NCI-H748 (cell line): ENCODE results near the gene RAD21L1.

Source experiments
- DNase-seq: peaks from one replicate; lab custom pipeline; 2025; ENCODE audit not compliant: unreplicated experiment; lab: John Stamatoyannopoulos, UW

RAD21L1 gene

DNA sequence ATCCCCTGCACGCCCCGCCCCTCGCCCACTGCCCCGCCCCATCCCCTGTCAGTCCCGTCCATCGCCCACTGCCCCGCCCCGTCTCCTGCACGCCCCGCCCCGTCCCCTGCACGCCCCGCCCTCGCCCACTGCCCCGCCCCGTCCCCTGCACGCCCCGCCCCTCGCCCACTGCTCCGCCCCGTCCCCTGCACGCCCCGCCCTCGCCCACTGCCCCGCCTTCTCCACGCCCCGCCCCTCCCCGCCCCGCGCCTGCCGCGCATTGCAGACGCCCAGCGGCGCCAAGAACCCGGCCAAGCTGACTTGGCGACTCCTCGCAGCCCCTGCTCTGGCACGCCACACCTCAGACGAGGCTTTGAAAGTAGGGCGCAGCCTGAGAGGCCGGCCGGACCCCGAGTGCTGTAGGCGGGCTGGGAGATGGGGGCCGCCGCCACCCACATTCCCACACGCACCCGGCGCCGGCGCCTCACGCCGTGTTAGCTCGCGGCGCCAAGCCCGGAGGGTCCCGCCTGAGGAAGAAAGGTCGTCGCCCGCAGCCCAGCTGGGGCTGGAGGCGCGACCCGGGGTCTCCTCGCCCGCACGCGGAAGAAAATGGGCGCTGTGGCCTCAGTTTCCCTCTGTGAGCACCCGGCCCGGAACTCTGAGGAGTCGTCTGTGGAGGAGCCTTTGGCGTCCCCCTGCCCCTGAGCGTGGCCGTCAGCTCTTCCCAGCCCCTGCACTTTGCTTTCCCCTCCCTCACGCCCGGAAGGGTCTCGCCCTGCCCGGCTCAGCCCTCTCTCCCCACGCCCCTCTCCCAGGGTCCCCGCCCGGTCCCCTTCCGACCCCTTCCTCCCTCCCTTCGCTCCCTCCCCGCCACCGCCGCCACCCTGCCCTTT lies at the start of gene RAD21L1:
Gene RAD21L1, plus strand, starts transcription at position 262 of the 872 bp plus-strand sequence. CDS start 2,410 bp downstream, outside the sequence.
- DNase-seq, result peak; percentile 78

DNA sequence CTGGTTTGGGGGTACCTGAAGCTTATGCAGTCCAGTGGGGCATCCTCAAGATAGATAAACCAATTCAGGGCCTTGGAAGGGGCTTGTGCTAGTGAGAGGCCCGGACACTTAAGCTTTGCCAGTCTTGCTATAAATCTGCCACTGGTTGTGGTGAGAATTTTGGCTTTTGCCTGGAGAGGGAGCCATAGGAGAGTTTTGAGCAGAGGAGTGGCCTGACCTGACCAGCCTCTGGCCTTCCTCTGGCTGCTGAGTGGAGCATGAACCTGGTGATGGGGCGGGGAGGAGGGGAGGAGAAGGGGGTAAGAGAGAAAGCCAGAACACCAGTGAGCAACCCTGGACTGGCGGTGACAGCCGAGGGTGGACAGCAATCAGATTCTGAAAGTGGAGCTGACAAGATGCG lies 48.2 kb upstream of the RAD21L1 start:
- DNase-seq, result no peak

DNA sequence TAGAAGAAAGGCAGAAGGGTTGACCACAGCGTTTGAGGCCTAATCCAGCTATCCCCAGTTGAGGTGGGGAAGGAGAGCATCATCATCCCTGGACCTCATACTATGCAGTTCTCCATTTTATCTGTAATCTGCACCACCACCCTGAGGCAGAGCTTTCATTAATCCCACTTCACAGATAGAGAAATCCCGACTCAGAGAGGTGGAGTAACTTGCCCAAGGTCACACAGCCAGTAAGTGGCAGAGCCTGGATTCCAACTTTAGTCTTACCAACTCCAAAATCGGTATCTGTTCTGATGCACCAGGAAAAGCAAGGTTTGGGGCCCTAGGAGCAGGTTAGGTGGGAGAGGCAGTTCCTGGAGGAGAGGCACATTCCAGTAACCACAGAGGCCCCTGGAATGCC lies 47.7 kb upstream of the RAD21L1 start:
- no peak for DNase-seq

DNA sequence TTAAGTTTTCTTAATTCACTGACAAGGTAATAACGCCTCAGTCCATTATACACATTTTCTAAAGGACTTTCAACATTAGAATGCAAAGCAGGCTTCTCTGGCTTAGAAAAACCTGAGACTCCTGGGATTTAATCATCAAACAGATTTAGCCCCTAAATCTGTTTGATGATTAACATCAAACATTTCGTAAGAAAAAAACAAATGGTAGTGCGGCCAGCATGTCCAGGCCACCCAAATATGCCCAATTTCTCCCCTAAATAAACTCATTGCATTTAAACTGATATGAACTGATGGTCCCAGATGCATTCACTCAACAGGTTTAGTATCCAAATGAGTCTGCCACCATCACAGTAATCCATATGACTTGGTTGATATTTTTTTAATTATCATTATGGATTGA lies 47.2 kb upstream of the RAD21L1 start:
- no peak for DNase-seq

DNA sequence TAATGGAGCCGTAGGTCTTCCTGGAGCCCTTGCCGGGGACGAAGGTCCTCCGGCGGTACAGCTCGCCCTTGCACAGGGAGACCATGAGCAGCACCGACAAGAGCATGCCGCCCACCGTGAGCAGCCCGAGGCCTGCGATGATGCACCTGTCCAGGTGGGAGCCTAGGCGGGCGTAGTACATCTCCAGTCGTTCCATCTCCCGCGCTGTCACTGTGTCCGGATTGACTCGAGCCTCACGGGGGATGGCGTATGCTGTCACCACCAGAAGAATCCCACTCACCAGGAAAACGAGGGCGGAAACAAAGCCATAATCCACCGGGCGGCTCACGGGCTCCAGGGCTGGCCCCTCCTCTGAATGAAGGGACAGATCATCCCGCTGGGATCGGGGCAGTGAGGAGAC lies 44.9 kb upstream of the RAD21L1 start:
- no peak for DNase-seq

DNA sequence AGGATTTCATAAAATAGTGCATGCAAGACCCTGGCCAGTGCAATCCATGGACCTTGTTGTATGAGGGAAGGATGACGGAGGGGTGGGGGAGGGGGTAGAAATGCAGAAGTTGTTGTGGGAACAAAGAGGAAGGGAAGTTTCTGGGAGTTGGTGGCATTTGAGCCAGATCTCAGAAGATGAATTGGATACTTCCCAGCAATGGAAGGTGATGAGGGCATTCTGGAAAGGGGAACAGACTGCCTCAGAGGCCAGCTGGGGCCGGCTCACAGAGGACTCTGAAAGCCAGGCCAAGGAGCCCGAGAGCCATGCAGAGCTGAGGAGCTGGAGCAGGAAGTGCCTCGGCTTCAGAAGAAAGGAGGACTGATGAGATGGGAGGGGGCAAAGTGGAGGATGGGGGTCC lies 43.7 kb upstream of the RAD21L1 start:
- DNase-seq, result no peak

DNA sequence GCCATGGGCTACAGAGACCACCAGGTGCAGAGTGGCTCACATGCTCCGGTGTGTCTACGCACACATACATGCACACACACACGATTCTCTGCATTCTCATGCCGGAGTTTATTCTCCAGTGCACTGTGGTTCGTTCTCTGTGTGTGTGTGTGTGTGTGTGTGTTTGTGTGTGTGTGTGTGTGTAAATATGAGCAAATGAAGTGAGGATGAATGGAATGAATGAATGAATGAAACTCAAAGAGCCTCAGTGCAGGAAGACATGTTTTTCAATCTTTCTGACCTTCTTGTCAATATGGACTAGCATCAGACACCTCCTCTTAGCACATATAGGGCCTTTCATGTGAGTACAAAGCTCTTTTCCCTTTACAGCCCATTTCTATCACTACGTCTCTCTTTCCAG lies 42.7 kb upstream of the RAD21L1 start:
- DNase-seq, result no peak

DNA sequence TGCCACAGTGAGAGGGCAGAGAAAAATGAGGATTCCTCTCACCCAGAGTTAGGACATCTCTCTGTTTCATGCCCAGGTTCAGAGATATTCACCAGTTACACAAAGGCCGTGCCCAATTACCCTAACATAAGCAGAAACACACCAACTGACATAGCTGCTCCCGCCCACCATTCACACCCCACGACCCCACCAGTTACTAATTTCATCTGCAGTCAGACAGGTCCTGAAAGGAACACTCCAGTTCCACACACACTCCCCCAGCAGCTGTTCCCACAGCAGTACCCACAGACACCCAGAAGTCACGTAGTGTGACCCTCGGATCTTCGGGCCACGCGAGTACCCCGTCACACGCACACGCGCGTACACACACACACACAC lies 41.6 kb upstream of the RAD21L1 start:
- no peak for DNase-seq

DNA sequence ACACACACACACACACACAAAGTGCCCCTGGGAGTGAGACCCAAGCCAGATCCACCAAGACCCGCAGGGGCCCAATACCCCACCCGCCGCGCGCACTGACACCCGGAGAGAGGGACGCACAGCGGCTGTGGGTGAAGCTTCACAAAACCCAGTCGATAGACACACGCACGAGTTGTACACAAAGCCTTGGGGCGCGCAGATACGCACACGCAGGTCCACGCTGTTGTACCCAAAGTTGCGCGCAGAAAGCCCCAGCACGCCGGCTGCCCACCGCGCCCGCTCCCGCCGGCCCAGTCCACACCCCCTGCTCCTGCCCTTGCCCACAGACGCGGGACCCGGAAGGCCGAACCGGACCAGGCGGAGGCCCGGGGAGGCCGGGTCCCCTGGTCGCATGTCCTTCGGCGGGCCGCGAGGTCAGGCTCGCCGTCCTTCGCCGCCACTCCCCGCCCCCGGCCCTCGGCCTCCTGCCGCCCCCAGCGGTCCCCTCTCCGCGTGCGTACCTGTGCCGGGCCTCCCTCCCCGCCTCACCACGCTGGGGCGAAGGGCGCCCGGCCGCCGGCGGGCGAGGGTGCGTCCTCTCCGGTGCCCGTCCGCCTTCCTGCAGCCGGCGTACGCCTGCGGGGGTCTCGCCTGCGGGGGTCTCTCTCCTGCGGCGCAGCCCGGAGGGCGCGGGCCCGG lies 41.1 kb upstream of the RAD21L1 start, which contains the start of gene TMEM74B:
Gene TMEM74B, minus strand, starts transcription at position 344 of the 678 bp plus-strand sequence. CDS start 1,180 bp downstream, outside the sequence.
- DNase-seq, result peak; percentile 67

DNA sequence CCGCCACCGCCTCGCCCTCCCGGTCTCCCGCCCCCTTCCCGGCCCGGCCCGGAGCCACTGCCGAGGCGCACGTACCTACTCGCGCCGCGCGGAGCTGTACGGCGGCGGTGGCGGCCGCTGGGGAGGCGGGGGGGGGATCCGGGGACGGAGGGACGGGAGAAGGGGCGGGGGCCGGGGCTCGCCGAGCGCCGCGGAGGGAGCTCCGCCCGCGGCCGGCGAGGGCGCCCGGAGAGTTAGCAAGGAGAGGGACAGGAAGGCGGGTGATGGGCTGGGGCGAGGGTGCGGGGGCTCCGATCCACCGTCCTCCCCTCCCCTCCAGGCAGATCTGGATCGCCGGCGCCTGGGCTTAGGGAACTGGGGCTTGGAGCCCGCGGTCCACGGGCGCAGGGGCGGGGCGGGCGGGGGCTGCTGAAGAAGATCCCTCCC lies 40.5 kb upstream of the RAD21L1 start:
- DNase-seq, result peak; percentile 77

DNA sequence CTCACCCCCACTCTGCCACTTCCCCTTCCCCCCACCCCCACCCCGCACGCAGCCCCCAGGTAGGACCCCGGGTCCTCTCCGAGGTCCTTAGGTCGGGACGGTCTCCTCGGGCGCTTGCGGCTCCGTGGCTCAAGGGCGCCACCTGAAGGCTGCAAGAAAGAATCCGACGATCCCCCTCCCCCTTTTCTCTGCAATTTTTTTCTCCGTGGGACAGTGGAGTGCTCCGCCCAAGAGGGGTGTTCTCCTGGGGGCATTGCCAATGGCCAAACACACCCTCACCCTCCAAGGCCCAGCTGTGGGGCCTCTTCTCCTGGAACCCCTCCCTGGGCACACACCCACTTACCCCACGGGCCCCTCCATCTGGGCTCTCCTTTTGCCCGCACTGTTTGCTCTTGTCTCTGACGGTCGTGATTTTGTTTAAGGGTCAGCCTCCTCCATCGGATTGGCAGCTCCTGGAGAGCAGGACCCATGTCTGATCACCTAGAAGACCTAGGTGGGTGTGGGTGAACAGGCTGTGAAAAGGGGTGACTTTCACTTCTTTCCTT lies 40.0 kb upstream of the RAD21L1 start:
- peak; percentile 79 for DNase-seq

DNA sequence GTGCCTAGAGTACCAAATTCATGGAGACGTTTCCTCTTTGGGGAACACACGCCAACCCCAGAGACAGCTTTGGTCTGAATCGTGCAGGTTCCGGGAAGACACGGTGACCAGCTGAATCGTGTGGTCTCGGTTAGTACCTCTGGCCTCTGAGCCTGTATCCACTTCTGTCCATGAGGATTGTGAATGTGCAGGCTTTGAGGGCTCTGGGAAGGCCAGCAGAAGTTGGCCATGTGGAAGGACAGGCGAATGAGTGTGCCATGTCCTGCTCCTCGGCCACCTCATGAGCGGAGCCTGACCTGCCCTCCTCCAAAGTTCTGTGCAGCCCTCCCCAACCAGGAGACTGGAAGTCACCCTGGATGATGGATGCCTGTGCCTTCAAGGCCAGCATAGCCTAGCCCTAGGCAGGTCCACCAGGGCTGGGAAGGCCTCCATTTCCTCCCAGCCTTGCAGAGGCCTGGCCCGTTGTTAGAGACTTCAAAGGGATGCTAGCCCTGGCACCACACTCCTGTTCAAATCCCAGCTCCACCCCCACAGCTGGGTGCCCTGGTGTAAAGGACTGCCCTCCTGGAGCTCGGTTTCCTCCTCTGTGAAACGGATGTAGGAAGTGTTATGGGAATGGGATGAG lies 39.4 kb upstream of the RAD21L1 start:
- no peak for DNase-seq

DNA sequence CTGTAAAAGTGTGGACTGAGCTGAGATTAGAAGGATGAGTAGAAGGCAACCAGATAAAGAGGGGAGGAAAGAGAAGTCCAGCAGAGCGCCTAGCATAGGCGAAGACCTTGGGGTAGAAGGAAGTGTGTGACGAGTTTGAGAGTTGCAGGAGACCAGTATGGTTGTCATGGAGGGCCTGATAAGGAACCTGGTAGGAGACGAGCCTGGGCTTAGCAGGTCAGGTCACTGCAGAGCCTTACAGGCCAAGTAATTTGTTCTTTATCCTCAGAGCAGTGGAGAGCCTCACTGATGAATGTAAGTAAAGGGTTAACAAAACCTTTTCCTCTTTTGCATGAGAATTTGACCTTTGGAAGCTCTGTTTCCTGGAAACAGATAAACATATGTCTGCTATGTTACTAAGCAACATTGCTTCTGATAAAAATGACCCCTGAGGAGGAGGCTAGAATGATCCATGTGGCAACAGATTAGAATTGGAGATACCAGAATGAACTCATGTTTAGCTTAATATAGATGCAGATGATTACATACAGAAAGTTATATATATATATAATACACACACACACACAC lies 38.2 kb upstream of the RAD21L1 start:
- no peak for DNase-seq

DNA sequence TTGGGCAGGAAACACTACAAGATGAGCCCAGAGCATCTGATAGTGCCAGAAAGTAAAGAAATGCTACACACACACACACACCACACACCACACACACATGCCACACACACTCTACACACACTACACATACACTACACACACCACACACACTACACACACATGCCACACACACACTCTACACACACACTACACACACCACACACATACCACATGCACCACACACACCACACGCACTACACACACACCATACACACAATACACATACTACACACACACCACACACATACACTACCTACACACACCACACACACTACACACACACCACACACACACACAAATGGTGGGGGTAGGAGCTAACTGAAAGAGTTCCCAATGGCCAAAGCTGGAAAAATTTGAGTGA lies 37.5 kb upstream of the RAD21L1 start:
- DNase-seq, result no peak

DNA sequence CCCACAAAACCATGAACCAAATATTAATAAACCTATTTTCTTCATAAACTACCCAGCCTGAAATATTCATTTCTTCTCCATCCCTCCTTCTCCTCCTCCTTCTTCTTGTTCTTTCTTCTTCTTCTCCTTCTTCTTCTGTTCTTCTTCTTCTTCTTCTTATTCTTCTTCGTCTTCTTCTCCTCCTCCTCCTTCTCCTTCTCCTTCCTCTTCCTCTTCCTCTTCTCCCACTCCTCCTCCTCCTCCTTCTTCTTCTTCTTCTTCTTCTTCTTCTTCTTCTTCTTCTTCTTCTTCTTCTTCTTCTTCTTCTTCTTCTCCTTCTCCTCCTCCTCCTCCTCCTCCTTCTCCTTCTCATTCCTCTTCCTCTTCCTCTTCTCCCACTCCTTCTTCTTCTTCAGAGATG lies 36.0 kb upstream of the RAD21L1 start:
- no peak for DNase-seq

DNA sequence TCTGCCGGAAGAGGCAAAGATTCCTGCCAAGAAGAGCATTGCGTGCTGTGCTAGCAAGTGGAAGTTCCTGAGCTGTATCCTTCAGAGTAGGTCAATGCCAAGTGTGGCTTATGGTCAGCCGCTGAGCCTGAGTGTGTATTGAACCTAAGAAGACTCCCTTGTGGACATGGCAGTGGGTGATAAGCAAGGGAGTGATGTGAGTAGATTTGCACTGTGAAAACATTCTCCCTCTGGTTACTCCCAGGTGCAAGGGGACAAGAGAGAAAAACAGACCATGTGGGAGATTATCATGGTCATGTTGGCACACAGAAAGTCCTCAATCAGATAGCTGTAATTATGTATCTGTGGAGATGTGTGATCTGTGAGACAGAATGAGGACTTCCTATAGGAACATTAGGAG lies 35.0 kb upstream of the RAD21L1 start:
- no peak for DNase-seq

DNA sequence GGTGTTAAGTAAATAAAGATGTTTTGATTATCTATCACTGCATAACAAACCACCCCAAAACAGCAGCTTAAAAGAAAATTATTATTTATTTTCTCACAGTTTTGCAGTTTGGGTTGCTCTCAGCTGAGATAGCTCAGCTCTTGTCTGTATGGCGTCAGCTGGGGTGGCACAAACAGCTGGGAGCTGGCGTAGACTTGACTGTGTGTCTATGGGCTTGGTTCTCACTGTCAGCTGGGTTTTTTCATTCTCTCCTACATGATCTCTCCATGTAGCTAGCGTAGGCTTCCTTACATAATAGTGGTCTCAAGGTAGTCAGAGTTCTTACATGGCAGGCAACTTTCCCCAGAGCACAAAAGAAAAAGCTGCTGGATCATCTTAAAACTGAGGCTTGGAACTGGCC lies 34.5 kb upstream of the RAD21L1 start:
- no peak for DNase-seq

DNA sequence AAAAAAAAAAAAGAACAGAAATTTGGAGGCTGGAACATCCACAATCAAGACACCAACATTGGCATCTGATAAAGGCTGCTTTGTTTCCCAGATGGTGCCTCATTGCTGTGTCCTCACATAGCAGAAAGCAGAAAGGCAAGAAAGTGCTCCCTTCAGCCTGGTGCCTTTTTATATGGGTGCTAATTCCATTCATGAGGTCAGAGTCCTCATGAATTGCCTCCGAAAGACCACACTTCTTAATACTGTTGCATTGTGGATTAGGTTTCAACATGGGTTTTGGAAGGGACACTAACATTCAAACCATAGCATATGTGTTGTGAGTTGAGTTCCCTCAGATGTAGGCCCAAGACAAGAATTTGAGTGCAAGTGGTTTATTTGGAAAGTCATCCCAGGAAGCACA lies 30.6 kb upstream of the RAD21L1 start:
- no peak for DNase-seq

DNA sequence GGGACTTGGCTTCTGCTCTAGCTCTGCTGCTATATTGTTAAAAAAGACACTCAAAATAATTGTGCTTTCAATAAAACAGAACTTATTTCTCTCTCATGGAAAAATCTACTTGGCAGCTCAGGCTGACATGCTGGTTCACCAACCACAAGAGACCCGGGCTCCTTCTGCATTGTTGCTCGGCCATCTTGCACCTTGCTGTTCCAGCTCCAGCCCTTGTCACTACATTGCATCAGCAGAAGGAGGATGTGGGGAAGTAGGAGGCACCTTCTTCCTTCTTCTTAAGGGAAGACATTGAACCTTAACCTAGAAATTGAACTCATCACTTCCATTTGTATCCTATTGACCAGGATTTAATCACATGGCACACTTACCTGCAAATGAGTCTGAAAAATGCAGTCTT lies 29.2 kb upstream of the RAD21L1 start:
- no peak for DNase-seq

DNA sequence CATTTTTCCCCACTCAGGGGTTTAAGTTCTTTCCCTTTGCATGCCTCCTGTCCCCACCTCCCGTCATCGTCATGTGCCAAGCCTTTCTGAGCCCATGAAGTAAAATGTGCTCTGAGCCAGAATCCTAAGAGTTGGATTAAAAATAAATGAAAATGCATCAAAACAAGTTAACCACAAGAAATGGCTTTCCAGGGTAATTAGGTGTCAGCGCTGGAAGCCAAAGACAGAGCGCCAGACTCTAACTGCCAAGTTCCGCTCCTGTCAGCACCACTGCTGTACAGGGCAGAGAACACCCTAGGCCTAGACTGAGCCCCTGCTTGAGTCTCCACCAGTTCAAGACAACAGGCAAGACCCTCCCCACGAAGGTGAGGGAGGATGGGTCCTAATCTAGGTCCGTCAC lies 28.0 kb upstream of the RAD21L1 start:
- no peak for DNase-seq

DNA sequence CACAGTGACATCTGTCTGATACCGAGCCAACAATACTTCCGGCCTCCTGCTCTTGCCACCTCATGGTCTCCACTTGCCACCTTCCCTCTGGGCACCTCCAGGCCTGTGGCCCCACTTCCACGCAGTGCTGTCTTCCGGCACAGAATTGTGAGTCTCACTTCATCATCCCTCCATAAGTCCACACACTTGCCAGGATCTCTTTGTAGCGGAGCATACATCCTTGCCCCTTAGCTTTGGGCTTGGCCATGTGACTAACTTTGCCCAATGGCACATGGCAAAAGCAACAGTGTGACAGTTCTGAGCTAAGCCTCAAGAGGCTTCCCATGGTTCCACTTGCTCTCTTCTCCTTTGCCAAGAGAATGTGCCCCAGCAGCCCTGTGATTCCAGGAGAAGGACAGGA lies 27.1 kb upstream of the RAD21L1 start:
- DNase-seq, result no peak
